HG02981 (cell line): ENCODE data around the gene MGST2.

ENCODE experiments used
- ATAC-seq: cut with Tn5 transposase; IDR thresholded peaks from one replicate; pipeline ENCODE4 v1.9.1; 2021; ENCODE audit warnings: mild to moderate bottlenecking, moderate library complexity; ENCODE audit not compliant: unreplicated experiment

MGST2 gene

DNA sequence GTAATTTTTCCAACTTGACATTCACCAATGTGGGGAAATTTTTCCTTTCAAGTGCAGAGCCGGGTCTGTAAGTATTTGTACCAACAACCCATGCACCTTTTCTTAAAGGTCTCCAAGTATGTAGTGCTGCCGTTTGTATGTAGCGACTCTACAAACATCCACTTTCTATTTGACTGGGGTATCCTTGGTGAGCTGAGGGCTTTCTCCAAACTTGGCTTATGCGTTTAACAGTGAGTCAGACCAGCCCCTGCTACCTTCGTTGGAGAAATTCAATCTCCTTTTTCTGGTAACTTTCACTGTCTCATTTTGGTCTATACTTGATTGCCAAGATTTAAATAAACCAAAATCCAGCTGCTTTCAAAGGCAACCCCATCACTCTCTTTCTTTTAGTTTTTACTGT, 34.9 kb downstream of the MGST2 start:
- no peak for ATAC-seq

DNA sequence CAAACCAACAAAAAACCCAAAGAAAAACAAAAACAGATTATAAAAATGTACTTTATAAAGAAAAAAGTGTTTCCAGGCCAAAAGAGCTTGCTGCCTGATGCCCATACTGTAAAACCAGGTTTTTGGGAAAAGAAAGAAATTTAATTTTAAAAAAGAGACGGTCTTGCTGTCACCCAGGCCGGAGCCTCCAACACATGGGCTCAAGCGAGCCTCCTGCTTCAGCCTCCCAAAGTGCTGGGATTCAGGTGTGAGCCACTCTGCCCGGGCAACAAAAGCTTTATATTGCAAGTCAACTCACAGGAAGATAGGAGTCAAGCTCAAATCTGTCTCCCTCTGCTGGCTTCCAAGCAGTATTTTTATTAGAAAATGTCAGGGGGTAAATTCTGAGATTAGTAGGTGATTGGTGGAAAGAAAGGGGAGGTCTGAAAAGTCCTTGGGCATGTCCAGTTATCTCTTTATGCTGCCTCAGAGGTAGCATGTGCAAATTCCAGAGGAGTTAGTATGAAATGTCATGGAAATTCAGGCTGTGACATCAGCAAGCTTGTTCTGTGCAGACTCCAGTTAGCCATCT, 39.4 kb downstream of the MGST2 start:
- ATAC-seq, result no peak

DNA sequence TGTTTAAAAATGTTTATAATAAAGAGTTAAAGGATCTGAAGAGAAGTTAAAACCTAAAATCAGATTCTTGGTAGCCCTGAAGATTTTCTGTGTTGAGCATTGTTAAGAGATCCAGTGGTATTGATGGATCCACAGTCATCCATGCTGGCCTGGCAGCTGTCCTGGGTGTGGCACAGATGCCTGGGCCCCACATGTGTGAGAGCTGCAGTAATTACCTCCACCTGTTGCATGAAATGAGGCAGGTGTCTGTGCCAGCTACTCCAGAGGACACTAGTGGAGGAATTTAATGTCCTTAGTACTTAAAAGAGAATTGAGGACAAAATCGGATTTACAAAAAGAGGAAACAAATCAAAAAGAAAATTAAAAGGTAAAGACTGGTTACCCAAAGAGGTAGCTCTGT, 44.0 kb downstream of the MGST2 start:
- no peak for ATAC-seq

DNA sequence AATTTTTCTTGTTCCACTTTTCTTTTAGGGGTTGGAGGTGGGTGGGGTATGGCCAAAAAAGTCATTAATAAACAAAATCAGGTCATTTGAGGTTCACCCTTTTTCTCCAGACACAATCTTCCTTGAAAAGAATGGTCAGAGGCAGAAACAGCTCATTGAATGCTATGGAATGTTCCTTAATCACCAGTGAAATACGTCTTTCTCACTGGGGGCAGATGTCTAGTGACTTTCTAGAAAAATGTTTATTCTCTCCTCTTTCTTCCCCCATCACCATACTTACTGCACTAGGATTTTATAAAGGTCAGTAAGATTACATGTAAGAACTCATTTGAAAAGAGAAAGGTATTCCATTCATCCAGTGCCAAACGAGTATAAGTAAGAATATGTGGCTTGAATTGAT, 44.5 kb downstream of the MGST2 start:
- no peak for ATAC-seq

DNA sequence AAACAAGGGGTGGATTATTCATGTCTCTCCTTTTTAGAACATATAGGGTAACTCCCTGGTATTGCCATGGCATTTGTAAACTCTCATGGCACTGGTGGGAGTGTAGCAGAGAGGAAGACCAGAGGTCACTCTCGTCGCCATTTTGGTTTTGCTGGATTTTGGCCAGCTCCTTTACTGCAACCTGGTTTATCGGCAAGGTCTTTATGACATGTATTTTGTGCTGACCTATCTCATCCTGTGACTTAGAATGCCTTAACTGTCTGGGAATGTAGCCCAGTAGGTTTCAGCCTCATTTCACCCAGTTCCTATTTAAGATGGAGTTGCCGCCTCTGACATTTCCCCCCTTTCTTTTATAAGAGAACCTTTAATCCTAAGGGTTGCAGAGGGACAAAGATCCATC, 45.8 kb downstream of the MGST2 start:
- ATAC-seq, result no peak

DNA sequence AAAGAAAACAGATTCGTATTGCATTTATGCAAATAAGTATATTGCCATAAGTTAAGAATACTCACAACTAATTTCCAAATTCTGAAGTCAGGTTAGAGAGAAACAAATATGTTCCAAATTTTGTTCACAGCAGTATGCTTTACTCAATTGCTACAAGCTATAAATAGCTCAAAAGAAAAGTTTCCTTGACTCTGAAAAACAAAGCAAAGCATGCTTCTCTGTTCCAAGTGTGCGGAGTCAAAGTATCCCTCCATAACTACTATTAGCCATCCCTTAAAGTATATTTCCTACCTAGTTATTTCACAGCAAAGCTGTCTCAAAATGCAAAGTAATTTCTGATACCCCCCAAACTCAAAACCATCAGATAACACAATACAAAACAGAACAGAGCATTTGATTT, 47.3 kb downstream of the MGST2 start:
- no peak for ATAC-seq

DNA sequence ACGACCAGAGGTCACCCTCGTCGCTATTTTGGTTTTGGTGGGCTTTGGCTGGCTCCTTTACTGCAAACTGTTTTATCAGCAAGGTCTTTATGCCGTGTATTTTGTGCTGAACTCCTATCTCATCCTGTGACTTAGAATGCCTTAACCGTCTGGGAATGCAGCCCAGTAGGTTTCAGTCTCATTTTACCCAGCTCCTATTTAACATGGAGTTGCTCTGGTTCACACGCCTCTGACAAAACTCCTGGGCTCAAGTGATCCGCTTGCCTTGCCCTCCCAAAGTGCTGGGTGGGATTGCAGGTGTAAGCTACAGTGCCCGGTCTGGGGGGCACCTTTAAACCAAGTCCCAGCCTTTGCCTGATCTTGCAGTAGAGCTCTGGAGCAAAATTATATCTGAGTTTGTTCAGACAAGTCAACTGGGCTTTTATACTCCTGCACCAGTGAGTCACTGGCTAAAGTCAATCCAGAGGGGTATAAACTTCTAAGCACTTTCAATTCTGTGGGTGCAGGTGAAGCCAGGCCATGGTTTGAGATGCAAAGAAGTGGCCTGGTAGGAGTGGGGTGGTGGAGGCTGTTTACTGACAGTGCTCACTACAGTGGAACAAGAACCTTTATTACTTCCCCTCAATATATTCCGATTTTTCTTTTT, 50.2 kb downstream of the MGST2 start:
- no peak for ATAC-seq

DNA sequence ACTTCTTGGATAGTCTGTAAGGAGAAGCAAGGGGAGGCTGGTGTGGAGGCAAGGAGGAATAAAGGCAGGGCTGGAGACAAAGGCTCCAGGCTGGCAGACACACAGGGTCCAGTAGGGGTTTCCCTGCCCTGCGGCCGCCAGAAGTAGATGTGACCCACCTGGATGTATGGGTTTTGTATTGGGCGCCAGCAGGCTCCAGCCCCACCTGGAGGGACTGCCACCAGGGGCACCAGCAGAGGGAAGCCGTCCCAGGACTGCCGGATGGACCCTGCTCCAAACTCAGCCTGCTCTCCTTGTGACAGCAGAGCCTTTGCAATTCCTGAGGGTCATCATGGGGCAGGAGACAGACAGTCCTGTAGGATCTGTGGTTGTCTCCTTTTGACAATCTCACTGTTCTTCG, 52.7 kb downstream of the MGST2 start:
- no peak for ATAC-seq

DNA sequence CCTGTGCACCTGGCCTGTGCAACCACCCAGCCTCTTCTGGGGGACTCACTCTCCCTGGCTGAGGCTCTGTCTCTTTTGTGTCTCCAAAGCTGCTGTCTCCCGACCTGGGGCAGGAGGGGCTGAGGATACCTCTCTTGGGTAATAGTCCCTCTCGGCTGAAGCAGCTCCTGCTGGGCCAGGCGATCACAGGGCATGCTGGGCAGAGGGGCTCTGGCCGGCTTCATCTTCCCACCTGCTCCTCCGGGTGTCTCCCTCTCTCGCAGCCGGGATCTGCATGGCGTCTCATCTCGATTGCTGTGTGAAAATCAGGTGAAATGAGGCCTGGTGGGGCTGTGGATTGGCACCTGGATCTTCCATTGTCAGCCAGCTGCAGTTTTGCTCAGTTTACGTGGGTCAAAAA, 53.2 kb downstream of the MGST2 start:
- ATAC-seq, result no peak

DNA sequence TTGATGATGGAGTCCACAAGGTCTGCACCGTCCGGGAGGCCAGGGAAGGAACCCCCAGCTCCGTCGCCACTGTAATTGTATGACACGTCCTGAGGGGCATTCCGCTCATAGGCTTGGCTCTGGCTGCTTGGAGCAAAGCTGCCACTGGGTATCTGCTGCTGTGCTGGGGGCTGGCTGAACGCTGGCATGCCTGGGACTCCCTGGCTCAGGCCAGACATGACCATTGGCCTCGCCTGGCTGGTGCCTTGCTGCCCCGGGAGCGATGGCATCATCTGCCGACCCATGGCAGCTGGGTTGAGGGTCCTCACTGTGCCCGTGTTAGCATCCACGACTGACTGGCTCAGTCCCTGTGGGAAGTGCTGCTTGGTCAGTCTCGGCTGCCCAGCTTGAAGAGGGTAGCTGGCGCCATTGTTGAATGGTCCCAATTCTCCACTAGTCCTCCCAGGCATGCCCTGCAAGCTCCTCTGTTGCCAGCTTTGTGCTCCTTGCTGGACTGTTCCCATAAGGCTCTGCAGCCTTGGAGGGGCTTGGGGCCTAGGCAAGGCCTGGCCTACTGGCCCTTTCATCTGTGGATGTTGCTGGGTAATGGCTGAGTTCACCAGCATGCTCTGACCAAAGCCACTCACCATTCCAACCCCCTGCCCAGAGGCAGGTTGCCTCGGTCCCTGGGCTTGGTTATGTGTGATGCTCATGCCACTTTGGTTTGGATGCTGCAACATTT, 53.9 kb downstream of the MGST2 start:
- ATAC-seq, result no peak

DNA sequence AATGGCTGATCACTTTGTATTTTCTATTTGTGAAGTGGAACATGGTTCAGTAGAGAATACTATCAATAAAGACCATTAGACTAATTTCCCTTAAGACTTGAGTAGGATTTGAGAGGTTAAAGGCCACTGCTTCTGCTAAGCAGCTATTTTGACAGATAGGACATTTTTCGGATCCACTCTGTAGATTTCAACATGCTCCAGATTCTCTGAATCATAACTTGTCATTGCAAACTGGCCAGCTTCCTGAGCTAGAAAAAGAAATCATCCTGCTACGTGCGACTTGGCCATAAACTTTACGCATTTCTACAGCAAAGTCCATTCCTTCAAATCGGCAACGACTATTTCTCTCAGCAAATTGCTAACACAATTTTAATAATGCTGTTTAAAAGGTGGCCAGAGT, 55.2 kb downstream of the MGST2 start:
- no peak for ATAC-seq

DNA sequence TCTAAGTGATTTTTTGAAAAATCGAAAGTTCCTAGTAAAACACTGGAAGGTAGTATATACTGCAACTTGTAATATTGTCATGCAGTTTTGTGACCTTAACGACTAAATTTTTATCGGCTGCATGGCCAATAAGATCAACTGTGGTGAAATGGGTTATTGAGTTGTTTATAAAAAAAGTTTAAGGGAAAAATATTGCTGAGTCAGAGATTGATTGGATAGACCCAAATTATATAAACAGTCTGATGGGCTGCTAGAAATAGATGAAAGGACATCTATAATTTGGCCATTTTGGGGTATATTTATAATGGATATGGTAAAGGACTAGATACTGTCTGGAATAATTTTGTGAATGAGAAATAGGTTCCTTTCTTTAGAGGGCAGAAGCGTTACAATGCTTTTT, 56.2 kb downstream of the MGST2 start:
- no peak for ATAC-seq

DNA sequence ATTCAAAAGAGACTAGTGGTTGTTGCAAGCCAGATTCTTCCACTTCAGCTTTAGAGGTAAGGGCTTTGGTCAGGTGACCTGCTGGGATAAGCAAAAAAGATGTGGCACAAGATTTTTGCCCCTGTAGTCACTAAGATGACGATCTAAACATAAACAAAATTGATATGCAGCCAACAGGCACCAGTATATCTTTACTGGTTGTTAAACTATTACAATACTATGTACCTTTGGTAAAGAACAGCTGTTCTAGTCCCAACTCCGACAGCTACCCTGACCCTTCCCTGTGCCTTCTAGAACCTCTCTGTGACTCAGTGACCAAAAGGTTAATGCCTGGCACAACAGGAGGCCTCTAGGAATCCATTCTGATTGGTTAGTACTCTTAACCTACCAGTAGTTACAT, 59.6 kb downstream of the MGST2 start:
- ATAC-seq, result no peak

DNA sequence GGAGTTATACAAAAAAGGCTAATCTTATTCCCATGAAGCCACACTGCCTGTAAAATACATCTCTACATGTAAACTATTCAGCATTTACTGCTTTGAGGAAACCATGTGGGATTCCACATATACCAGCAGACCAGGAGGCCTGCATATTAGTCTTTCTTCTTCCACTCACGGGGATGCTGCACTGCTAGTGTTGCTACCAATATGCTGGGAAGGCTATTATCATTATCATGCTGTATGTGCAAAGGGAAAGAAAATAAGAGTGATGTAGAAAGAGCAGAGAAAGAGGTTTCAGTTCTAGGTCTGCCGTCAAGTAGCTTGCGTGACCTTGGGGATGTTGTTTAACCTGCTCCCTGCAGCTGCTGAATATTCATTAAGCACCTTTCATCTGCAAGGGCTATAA, 61.0 kb downstream of the MGST2 start:
- no peak for ATAC-seq

DNA sequence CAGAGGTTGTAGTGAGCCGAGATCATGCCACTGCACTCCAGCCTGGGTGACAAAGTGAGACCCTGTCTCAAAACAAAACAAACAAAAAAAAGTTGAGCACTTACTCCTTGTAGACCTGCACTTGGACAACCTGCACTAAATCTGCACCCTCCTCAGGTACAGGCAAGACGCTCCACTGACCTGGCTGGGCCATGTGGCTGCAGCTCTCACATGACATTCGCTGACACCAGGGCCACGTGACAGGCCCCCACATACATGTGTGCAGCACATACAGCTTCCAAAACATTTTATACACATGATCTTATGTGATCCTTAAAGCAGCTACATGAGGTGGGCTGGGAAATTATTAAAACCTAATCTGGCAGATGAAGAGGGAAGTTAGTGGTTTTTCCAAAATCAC, 62.5 kb downstream of the MGST2 start:
- no peak for ATAC-seq

DNA sequence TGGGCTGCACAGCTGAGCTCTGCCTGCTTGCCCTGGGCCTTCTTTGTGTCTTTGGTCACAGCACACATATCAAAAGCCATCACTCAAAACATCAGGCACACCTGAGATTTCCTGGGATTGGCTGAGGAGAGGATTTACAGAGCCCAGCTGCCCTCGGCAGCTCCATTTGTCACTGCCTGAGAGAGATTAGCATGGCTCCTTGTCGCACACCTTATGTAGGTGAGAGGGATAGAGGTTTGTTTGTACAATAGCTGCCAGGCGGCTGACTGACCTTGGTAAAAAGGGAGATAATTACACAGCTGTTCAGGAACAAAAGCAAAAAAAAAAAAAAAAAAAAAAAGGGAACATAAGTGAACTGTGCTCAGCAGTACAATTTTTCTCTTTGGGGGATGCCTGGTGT, 63.2 kb downstream of the MGST2 start:
- no peak for ATAC-seq

DNA sequence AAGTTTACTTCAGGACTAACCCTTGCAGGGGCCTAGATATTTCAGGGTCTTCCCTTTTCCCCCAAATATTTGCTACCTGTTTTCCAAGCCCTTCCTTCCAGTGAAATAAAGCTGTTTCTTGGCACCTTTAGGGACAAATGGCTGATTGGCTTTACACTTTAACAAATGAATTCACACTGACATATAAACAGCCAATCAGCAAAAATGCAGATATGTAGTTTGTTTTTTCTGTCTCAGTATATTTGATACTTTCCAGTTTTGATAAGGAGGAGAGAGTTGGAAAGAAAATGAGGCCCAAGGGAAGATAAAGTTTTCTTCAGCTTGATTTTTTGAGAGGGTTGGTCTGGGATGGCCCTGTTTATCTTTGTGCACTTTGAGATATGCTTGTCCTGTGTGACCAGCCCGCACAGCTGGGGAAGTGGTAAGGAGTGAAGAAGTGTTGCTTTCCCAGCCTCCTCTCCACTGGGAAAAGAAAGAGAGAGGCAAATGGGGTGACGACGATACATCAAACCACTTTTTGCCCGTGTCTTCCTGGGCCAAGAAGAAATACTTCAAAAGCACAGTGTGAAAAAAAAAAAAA, 67.5 kb downstream of the MGST2 start:
- no peak for ATAC-seq

DNA sequence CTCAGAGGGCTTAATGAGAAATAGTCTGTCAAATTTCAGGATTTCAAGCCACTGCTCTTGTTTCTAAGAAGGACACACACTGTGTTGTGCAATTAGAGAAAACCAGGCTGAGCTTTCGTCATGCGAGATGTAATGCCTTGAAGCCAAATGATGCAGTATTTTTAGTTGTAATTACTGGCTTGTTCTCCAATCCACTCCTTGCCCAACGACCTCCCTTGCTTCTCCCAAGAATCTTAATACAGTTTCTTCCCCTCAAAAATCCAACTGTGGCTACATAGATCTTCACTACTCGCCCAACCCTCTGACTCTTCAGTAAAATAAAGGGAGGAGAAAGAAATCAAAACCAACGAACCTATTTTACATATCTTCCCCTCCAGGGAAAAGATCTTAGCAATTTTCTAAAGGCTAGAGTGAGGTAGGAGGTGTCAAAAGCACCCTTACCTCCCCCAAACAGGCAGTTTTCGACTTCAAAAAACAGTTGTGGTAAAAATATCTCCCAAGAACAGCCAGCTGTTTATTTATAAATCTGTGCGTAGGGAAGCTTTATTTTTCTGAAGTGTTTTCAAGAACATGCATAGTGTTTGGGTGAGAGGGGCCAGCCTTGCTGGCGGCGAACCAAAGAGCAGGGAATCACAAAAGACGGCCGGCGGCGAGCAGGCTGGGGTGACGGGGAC, 68.7 kb downstream of the MGST2 start:
- ATAC-seq, result no peak

DNA sequence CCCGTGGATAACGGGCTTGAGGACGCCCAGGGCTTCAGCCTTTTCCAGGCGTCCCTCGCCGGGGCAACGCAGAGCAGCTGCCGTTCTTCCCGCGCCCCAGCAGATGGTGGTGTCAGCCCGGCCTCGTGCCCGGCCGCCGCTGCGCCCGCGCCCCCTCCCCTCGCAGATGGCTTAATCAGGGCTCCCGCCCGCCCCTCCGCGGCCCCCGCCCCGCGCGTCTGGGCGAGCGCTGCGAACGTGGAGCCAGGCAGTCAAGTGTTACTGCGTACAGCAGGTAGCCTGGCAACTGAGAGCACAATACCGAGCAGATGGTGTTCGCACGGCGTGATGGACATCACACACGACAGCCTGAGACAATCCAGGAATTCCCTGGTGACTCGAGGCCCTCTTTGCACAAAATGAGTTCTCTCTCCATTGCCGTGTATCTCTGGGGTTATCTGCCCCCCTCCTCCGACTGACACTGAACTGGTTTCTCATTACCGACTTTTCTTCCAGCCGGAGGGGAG, 69.3 kb downstream of the MGST2 start:
- peak; percentile 75 for ATAC-seq

DNA sequence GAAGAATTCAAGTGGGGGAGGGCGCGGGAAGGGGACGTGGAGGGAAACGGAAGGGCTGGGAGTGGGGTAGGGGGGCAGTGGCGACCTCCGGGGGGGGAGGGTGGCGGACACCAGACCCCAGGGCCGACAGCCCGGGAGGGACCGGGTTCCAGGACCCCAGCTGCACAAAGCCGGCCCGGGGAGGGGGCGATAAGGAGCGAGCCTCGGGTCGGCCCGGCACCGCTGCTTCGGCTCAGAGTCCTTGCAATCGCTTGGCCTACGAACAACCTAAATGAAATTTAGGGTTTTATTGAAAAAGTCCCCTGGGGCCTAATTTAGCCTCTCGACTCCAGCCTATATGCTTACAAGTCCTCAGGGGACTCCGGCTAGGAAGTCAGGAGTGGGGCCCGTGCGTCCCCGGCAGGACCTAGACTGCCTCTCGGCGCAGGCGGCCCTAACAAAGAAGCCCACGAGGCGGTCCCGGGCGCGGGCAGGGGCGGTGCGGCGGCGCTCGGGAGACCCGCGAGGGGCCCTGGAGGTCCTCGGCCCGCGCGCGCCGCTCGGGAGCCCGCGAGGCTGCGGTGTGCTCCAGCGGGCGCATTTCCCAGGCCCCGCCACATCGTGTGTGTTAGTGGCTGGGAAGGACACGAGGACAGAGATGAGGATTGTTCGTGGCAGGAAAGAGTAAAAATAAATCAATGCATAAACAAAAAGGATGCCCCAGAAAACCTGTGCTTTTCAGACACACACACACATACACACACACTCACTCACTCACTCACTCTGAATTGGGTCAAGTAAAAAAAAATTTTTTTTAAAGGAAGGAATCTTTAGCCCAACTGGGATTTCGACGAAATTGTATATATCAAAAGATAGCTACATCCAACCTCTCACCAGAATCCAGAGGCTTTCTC, 70.0 kb downstream of the MGST2 start:
- no peak for ATAC-seq

DNA sequence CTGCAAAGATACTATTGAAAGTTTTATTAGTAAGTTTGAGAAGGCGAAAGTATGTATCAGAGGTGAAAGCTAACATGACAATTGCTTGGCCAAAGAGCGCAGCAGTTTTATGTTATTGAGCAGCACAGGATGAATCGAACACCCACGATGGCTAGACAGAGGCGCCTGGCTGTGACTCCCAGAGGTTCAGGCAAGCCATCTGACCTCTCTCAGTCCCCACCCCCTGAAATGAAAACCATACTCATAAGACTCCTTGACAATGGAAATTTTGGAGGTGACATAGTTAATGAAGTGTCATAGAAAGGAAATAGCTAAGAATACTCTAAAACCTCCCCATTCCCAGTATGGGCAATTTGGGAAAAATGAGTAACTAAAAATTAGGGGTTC, 70.6 kb downstream of the MGST2 start:
- no peak for ATAC-seq
